HG03045 (cell line): ENCODE results near the gene SMIM20.
"Not testable (repeated sequence)": the region's sequence is repeated elsewhere in the genome, so short reads cannot be mapped to it uniquely, and the experiment has no call there.

ENCODE experiments used
- ATAC-seq: cut with Tn5 transposase; IDR thresholded peaks from one replicate; pipeline ENCODE4 v1.9.1; 2021; ENCODE audit warnings: mild to moderate bottlenecking, moderate library complexity; ENCODE audit not compliant: unreplicated experiment

The SMIM20 gene

GRCh38 chr4:25913851-25914669 is at the start of gene SMIM20:
Gene SMIM20 (plus strand): TSS chr4:25914220. CDS start chr4:25914314, 94 bp downstream.
- peak; percentile 95 for ATAC-seq

- no peak for ATAC-seq
Observed at GRCh38 chr4:25865586-25865985, 48.4 kb upstream of the SMIM20 start.

- not testable (repeated sequence) for ATAC-seq
Observed at GRCh38 chr4:25866401-25866800, 47.6 kb upstream of the SMIM20 start.

GRCh38 chr4:25867781-25868294 is 46.2 kb upstream of the SMIM20 start:
- ATAC-seq = no peak

GRCh38 chr4:25870081-25870480 is 43.9 kb upstream of the SMIM20 start:
- ATAC-seq = peak; percentile 44

- no peak for ATAC-seq
Observed at GRCh38 chr4:25872851-25873631, 41.0 kb upstream of the SMIM20 start.

GRCh38 chr4:25873632-25874129 is 40.3 kb upstream of the SMIM20 start:
- no peak for ATAC-seq

GRCh38 chr4:25874655-25875054 is 39.4 kb upstream of the SMIM20 start:
- ATAC-seq = no peak

- peak; percentile 50 for ATAC-seq
Observed at GRCh38 chr4:25875281-25875745, 38.7 kb upstream of the SMIM20 start.

- no peak for ATAC-seq
Observed at GRCh38 chr4:25878676-25879075, 35.3 kb upstream of the SMIM20 start.

- no peak for ATAC-seq
Observed at GRCh38 chr4:25879091-25879584, 34.9 kb upstream of the SMIM20 start.

- no peak for ATAC-seq
Observed at GRCh38 chr4:25879587-25879986, 34.4 kb upstream of the SMIM20 start.

GRCh38 chr4:25879991-25880651 is 33.9 kb upstream of the SMIM20 start:
- peak; percentile 51 for ATAC-seq

GRCh38 chr4:25881193-25881592 is 32.8 kb upstream of the SMIM20 start:
- ATAC-seq = no peak

GRCh38 chr4:25882226-25882625 is 31.8 kb upstream of the SMIM20 start:
- ATAC-seq = no peak

GRCh38 chr4:25883565-25883964 is 30.5 kb upstream of the SMIM20 start:
- ATAC-seq = no peak

GRCh38 chr4:25884031-25884782 is 29.8 kb upstream of the SMIM20 start:
- ATAC-seq = no peak

GRCh38 chr4:25888781-25889180 is 25.2 kb upstream of the SMIM20 start:
- ATAC-seq = no peak

GRCh38 chr4:25889589-25890503 is 24.2 kb upstream of the SMIM20 start:
- ATAC-seq = no peak
